Hematopoietic multipotent progenitor cell treated with erythropoietin and hydrocortisone succinate and interleukin-3 and kit ligand, for 6 days (in vitro differentiated cells): ENCODE results near the gene HOXD8.

Experiments used
- DNase-seq: peaks from one replicate; pipeline ENCODE4 v3.0.0-alpha.2; 2015

The HOXD8 gene

GRCh38 chr2:176128982-176129796, at the start of gene HOXD8:
HOXD8 (plus strand) TSS chr2:176129705; CDS start chr2:176130367, 662 bp downstream.
- no peak for DNase-seq

GRCh38 chr2:176079831-176080539, 49.5 kb upstream of the HOXD8 start:
- DNase-seq, result peak; percentile 62

DNA sequence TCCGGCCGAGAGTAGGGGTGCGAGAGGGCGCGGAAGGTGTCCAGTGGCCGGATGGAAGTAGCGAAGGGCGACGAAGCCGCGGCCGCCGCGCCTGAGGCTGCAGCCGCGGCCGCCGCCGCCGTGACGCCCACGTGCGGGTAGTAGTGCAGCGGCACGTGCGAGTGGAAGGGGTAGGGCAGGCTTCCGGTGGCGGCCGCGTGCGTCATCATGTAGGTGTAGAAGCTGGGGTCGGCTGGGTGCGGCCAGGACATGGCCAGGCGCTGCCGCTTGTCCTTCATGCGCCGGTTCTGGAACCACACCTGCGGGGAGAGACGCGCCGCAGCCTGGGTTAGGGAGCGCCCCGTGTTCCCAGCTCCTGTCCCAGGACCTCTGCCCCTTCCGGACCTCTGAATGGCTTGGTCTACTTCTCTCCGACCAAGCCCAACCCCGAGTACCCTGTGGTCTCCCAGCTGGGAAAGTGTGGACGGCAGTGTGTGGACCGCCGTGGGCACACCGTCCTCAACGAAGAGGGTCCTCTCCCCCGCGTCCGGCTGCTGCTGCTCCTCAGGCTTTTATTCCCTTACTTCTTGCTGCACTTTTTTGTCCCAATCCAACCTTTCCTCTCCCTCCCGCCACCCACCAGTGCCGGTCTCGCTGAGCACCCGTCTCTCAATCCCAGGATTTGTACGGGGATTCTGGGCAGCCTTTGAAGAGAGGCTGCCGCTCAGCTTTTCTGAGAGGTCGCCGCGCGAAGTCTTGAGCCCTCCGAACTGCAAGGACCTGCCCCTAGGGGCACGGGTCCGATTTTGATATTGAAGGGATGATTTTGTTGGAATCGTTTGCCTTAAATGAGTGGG, 48.7 kb upstream of the HOXD8 start:
- no peak for DNase-seq

DNA sequence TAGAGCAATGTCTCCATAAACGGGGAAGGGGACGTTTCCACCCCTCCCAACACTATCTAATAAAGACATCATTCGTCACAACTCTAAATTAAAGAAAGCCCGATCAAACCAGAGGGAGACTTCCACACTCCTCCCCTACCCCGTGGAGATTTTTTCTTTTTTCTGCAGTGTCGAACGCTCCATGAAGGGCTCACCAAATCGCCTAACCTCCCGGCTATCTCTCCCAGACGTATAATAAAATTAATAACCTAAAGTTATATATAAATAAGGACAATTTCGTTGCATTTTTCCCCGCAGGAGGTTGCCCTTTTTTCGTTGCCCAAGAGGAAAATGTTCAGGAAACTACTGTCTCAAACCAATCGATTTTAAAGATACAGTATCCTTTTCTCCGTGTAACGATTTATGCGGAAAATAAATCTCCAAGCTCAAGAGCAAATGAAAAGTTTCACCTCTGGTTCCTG, 48.1 kb upstream of the HOXD8 start:
- DNase-seq, result no peak

- no peak for DNase-seq
These were observed 47.5 kb upstream of the HOXD8 start for GRCh38 chr2:176081837-176082524.

DNA sequence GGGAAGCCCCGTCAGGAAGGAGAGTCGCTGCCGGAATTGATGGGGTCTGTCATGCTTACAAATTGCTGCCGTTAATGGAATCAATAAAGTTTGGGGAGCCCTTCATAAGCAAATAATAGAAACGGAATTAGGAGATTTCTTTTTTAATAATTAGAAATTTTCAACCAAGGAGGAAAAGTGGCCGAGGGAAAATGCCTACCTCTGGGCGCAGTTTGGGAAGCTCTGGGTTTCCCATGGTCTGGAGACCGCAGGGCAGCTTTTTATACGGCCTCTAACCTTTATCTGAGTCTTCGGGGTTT, 47.0 kb upstream of the HOXD8 start:
- DNase-seq, result no peak

DNA sequence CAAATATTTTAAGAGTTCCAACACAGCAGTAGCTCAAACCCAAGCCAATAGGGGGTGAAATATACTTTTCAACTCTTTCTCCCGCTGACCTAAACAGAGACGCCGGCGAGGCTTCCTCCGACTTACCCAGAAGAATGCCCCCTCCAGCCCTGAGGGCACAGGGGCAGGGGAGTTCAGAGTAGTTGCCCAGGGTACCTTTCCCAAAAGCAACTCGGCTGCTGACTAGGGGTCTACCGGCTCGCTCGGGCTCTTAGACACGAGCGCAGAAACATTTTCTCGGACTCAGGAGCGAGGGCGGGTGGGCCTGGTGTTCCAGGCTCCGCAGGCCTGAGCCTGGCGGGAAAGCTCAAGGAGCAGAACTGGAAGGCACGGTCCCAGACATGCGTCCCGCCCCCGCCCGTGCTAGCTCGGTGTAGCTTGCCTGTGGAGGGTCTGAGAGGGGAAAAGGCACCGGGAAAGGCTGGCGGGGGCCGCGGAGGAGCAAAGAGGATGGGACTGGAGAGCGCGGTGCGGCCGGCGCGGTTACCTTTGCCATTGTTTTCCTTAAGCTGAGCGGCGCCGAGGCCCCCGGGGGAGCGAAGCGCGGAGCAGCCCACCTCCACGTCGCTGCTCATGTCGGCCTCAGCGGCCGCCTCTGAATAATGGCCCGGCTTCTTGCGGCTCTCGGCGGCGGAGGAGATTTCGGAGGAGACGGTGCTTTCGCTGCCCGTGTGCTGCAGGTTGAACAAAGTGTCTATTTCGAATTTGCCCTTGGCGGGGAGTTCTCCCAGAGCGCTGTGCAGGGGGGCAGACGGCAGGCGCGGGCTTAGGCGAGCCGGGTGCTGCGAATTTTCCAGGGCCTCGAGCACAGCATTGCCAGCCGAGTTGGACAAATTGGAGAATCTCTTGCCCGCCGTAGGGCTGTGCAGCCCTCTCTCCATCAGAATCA, 46.4 kb upstream of the HOXD8 start:
- DNase-seq, result no peak

DNA sequence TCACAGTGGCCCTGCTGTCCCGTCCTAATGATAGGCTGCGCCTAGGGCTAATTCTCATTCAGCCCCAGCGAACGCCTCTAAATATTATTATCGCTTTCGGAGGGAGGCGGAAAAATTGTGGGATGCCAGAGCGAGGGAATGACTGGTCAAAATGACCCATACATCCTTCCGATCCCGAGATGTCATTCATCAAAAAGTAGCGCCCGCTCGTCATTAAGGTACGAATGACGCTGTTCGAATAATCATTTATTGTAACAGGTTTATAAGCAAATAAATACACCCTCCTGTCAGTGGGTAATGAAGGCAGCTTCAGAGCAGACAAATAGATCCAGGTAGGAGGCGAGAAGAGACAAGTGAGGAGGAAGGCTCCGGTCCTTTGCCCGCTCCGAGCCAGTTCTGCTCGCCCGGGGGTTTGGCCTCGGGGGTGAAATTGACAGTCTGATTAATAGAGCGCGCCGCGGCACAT, 45.7 kb upstream of the HOXD8 start, which contains the start of gene EVX2:
Gene EVX2, minus strand, starts transcription at position 167 of the 466 bp plus-strand sequence. CDS start 186 bp downstream, outside the sequence.
- no peak for DNase-seq

- peak; percentile 14 for DNase-seq
These were observed 44.8 kb upstream of the HOXD8 start for GRCh38 chr2:176084611-176085119.

GRCh38 chr2:176085120-176085788, 44.3 kb upstream of the HOXD8 start:
- DNase-seq, result no peak

GRCh38 chr2:176085861-176086771, 43.4 kb upstream of the HOXD8 start:
- peak; percentile 62 for DNase-seq

DNA sequence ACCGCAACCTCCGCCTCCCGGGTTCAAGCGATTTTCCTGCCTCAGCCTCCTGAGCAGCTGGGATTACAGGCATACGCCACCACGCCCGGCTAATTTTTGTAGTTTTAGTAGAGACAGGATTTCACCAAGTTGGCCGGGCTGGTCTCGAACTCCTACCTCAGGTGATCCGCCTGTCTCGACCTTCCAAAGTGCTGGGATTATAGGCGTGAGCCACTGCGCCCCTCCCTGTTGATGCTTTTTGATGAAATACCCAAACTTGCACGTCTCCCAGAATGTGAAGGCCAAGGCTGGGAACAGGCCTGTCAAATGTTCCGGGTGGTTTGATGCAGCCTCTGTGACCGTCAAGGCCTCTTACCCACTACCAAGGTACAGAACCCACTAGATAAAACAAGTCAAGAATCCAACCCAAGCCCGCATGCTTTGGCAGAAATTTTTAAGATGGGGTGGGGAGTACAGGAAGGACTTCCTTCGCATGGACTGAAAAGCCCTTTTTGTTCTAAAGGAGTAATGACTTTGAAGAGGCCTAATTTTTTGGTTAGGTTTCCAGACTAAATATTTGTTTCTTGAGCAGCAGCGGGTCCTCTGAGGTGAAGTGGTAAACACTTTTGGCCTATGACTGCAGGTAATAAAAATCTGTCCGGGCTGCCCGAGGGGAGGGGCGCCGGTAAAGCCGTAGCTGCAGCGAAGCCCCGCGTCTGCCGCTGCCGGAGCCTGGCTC, 42.0 kb upstream of the HOXD8 start:
- no peak for DNase-seq

DNA sequence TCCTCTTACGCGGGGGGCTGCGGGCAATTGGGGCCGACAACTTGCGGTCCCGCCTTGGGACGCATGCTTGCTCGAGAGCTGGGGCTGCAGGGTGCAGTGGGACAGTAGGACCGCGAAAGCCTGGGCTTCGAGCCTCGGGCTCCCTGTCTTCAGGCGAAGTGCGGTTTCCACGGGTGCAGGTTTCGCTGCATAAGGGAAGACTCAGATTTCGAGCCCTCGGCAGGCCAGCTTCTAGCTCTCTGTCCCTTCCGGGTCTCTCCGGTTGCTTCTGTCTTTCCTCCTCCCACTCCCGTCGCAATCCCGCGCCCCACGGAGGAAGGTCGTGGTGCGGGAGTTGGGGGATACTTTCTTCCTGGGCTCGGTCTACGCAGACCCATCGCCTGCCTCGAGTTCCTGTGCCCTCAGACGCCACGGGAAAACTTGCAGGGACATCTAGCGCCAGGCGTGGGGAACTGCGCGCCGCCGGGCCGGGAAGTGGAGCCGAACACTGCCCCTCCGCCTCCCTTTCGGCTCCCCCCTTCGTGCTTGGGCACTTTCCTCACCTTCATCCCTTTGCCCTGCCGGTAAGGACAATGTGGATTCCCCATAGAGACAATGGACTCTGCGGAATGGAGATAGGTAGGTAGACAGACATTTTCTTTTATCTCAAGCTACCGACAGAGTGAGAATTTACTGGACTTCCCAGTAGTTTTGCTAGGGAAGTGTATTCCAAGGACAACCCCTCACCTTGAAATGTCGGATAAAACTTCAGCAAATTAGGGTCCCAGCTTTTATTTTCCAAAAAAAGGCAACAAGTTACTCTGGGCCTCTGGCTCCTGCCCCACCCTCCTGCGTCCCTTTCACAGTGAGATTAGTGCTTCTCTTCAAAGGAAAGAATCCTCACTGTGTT, 41.2 kb upstream of the HOXD8 start:
- DNase-seq, result peak; percentile 55

DNA sequence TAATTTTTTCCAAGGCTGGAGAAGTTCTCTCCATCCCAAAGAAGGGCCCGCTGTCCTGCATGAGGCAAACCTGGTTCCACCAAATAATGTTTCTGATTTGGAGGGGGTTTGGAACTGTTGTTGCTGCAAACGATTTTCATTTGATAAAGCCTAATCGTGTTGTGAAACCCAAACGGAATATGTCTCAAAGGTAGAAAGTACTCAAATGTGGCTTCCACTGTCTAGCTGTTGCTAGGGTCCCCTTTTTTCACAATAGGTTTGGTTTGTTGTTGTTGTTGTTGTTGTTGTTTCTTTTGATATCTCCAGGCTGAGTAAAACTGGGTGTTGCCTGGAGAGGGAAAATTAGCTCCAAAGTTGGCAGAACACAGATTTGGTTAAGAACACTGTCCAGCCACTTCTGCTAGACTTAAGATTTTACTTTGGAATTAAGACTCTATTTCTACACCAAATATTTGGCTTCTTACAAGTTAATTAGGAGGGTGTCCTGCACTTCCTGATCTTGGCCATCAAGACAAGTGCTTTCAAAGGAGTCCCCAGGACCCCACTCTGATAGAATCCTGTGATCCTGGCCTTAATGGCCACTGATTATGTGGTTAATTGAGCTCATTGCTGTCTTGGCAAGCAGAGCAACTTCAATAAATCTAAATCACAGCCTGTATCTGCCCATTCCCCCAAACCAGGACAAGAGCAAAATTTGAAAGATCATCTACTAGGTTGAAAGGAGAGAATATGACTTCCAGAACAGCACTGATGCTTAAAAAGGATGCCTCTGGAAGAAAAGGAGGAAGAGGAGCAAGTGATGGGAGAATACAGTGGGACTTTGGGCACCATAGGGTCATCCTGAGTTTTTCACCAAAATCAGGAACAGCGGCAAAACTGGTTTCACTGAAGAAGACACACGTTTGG, 40.3 kb upstream of the HOXD8 start:
- DNase-seq, result no peak

- DNase-seq, result no peak
These were observed 39.6 kb upstream of the HOXD8 start for GRCh38 chr2:176089843-176090395.

DNA sequence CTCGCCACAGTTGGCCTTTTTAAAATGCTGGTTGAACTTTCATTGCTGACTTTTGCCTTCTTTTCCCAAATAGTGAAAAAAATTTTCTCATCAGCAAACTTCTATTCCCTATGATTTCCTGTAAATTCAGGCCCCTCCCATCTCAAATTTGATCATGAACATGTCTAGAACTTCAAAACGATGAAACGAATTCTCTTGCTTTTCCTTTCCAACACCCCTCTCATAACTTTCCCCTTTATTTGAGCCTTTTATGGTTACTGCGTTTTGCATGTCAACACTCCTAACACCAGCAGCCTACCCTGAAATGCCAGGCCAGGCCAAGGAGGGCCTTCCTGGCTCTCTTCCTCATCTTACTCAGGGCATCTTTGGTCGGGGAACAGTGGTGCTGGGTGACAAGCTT, 38.6 kb upstream of the HOXD8 start:
- DNase-seq, result no peak
